ENCODE results near the gene SCUBE3. TPM values are rescaled to one million over a fixed set of nuclear protein-coding genes. Genes with fewer than 3 reads are reported as not detected.

The SCUBE3 gene
- total RNA-seq, 1 experiment from 2014 or later = 0.05 TPM

DNA sequence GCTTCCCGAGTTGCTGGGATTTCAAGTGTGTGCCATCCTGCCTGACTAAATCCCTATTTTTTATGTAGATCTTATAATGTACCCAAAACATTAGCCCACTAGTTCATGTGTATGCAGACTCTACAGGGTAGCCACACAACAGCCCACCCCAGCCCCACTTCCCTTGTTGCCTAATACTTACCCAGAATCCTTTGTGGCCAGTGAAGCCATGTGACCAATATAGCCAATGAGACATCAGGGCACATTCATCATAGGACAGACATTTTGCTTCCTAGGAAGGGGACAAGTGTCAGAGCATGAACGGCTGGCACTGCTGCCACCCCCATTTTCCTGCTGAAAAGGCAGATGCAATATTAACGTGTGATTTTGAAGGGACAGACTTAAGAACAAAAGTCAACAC is 36.6 kb upstream of the SCUBE3 start:
- no peaks in the 10 kb centered on the region for H3K9me3 ChIP-seq (ENCODE audit: control insufficient read depth in 1 of 2, insufficient read depth in 1 of 2, low read depth in 1 of 2, low read length in 2 of 2)
- no peak overlapping the region for H3K4me2 ChIP-seq (ENCODE audit: low read length)
- H3K9ac ChIP-seq (ENCODE audit: low read length) = no peak overlapping the region
- ATAC-seq (no peak), DNase-seq (ENCODE audit: low read depth, low spot score) (no peak)
- intact Hi-C loops (cut with micrococcal nuclease) = no loop called here
- TF ChIP-seq CBX3 (IDR thresholded peaks at IDR 0.05; ENCODE audit: low read depth) (no peak), CEBPB (IDR thresholded peaks at IDR 0.05; ENCODE audit: low read depth) (0 out of 2 replicates have a peak, but pooled peaks have one; percentile 25)
- CTCF ChIA-PET = no interaction called here
- no peaks in the 10 kb centered on the region for H3K79me2 ChIP-seq (ENCODE audit: insufficient read depth, low read length)
- no peaks in the 10 kb centered on the region for H3K9me2 ChIP-seq (ENCODE audit: insufficient read depth)
- peaks cover 11 to 26% of the 10 kb centered on the region in 2 experiments for H3K4me1 ChIP-seq (ENCODE audit: control insufficient read depth in 1 of 2, insufficient read depth in 2 of 2, low read length in 2 of 2)
- H3K36me3 ChIP-seq (ENCODE audit: control insufficient read depth in 1 of 2, insufficient read depth in 2 of 2, low read length in 2 of 2) = no peaks in the 10 kb centered on the region
- POLR2A ChIA-PET = no interaction called here
- no peaks in the 10 kb centered on the region for H4K20me1 ChIP-seq (ENCODE audit: insufficient read depth)
- no peak overlapping the region for H3K4me3 ChIP-seq (replicated peaks in 1 of 2; ENCODE audit: low read depth in 1 of 2, low read length in 2 of 2)
- H2AFZ ChIP-seq (ENCODE audit: low read depth, low read length, poor library complexity, severe bottlenecking) = peak overlapping the region; percentile 8
- no TSS peak for BruUV-seq (replicated peaks)
- H3K27me3 ChIP-seq (ENCODE audit: insufficient read depth, low read length) = no peaks in the 10 kb centered on the region
- RAD21 ChIA-PET (ENCODE audit: low non-redundant PET in 1 of 2, low total read pairs in 2 of 2, uncharacterized antibody in 2 of 2, unreplicated experiment in 2 of 2) = no interaction called here
- no peak overlapping the region for H3K27ac ChIP-seq (ENCODE audit: low read depth, low read length)

DNA sequence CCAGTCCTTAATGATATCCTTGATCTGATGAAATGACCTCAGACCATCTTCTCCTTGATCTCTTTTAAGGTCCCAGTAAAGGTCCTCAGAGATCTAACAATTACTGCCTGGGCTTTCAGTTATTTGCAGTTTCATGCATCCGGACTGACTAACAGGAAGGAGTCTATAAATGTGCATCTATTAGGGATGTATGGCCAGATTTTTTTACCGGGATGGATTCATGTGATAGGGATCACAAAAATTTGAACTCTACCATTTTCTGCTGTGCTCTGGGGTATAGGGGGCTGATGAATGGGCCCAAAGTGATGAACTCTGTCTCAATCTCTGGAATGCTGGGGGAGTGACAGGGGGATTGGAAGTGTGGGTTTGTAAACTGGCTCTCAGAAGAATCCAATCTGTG is 36.2 kb upstream of the SCUBE3 start:
- no peak overlapping the region for H3K27ac ChIP-seq (ENCODE audit: low read depth, low read length)
- no peaks in the 10 kb centered on the region for H3K9me3 ChIP-seq (ENCODE audit: control insufficient read depth in 1 of 2, insufficient read depth in 1 of 2, low read depth in 1 of 2, low read length in 2 of 2)
- H3K4me2 ChIP-seq (ENCODE audit: low read length) = no peak overlapping the region
- CTCF ChIA-PET = no interaction called here
- no peak overlapping the region for H3K4me3 ChIP-seq (replicated peaks in 1 of 2; ENCODE audit: low read depth in 1 of 2, low read length in 2 of 2)
- no peaks in the 10 kb centered on the region for H3K36me3 ChIP-seq (ENCODE audit: control insufficient read depth in 1 of 2, insufficient read depth in 2 of 2, low read length in 2 of 2)
- RAD21 ChIA-PET (ENCODE audit: low non-redundant PET in 1 of 2, low total read pairs in 2 of 2, uncharacterized antibody in 2 of 2, unreplicated experiment in 2 of 2) = no interaction called here
- POLR2A ChIA-PET = no interaction called here
- H2AFZ ChIP-seq (ENCODE audit: low read depth, low read length, poor library complexity, severe bottlenecking) = peak overlapping the region; percentile 8
- ATAC-seq (no peak), DNase-seq (ENCODE audit: low read depth, low spot score) (no peak)
- no TSS peak for BruUV-seq (replicated peaks)
- H3K9me2 ChIP-seq (ENCODE audit: insufficient read depth) = no peaks in the 10 kb centered on the region
- intact Hi-C loops (cut with micrococcal nuclease) = no loop called here
- peaks cover 11 to 29% of the 10 kb centered on the region in 2 experiments for H3K4me1 ChIP-seq (ENCODE audit: control insufficient read depth in 1 of 2, insufficient read depth in 2 of 2, low read length in 2 of 2)
- no peaks in the 10 kb centered on the region for H4K20me1 ChIP-seq (ENCODE audit: insufficient read depth)
- no peak overlapping the region for H3K9ac ChIP-seq (ENCODE audit: low read length)
- no peaks in the 10 kb centered on the region for H3K79me2 ChIP-seq (ENCODE audit: insufficient read depth, low read length)
- no peaks in the 10 kb centered on the region for H3K27me3 ChIP-seq (ENCODE audit: insufficient read depth, low read length)
- TF ChIP-seq SIN3A (IDR thresholded peaks at IDR 0.05; ENCODE audit: low read depth) (no peak), RAD21 (IDR thresholded peaks at IDR 0.05; ENCODE audit: low read depth) (no peak), FOSL1 (IDR thresholded peaks at IDR 0.05; ENCODE audit: low read depth) (no peak), EGR1 (IDR thresholded peaks at IDR 0.05; ENCODE audit: low read depth) (no peak), ZFX (IDR thresholded peaks at IDR 0.05) (no peak), YY1 (IDR thresholded peaks at IDR 0.05; ENCODE audit: extremely low read depth, insufficient replicate concordance, low read depth, low read length) (no peak), EZH2 (IDR thresholded peaks at IDR 0.05) (no peak), JUND (IDR thresholded peaks at IDR 0.05) (no peak)
- TF ChIP-seq, protein P1, sequence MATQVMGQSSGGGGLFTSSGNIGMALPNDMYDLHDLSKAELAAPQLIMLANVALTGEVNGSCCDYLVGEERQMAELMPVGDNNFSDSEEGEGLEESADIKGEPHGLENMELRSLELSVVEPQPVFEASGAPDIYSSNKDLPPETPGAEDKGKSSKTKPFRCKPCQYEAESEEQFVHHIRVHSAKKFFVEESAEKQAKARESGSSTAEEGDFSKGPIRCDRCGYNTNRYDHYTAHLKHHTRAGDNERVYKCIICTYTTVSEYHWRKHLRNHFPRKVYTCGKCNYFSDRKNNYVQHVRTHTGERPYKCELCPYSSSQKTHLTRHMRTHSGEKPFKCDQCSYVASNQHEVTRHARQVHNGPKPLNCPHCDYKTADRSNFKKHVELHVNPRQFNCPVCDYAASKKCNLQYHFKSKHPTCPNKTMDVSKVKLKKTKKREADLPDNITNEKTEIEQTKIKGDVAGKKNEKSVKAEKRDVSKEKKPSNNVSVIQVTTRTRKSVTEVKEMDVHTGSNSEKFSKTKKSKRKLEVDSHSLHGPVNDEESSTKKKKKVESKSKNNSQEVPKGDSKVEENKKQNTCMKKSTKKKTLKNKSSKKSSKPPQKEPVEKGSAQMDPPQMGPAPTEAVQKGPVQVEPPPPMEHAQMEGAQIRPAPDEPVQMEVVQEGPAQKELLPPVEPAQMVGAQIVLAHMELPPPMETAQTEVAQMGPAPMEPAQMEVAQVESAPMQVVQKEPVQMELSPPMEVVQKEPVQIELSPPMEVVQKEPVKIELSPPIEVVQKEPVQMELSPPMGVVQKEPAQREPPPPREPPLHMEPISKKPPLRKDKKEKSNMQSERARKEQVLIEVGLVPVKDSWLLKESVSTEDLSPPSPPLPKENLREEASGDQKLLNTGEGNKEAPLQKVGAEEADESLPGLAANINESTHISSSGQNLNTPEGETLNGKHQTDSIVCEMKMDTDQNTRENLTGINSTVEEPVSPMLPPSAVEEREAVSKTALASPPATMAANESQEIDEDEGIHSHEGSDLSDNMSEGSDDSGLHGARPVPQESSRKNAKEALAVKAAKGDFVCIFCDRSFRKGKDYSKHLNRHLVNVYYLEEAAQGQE (IDR thresholded peaks at IDR 0.05; ENCODE audit: low read depth) = no peak
- TF ChIP-seq, protein P2, sequence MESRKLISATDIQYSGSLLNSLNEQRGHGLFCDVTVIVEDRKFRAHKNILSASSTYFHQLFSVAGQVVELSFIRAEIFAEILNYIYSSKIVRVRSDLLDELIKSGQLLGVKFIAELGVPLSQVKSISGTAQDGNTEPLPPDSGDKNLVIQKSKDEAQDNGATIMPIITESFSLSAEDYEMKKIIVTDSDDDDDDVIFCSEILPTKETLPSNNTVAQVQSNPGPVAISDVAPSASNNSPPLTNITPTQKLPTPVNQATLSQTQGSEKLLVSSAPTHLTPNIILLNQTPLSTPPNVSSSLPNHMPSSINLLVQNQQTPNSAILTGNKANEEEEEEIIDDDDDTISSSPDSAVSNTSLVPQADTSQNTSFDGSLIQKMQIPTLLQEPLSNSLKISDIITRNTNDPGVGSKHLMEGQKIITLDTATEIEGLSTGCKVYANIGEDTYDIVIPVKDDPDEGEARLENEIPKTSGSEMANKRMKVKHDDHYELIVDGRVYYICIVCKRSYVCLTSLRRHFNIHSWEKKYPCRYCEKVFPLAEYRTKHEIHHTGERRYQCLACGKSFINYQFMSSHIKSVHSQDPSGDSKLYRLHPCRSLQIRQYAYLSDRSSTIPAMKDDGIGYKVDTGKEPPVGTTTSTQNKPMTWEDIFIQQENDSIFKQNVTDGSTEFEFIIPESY (IDR thresholded peaks at IDR 0.05; ENCODE audit: extremely low read depth, insufficient replicate concordance, low read length) = no peak
- TF ChIP-seq, protein P3, sequence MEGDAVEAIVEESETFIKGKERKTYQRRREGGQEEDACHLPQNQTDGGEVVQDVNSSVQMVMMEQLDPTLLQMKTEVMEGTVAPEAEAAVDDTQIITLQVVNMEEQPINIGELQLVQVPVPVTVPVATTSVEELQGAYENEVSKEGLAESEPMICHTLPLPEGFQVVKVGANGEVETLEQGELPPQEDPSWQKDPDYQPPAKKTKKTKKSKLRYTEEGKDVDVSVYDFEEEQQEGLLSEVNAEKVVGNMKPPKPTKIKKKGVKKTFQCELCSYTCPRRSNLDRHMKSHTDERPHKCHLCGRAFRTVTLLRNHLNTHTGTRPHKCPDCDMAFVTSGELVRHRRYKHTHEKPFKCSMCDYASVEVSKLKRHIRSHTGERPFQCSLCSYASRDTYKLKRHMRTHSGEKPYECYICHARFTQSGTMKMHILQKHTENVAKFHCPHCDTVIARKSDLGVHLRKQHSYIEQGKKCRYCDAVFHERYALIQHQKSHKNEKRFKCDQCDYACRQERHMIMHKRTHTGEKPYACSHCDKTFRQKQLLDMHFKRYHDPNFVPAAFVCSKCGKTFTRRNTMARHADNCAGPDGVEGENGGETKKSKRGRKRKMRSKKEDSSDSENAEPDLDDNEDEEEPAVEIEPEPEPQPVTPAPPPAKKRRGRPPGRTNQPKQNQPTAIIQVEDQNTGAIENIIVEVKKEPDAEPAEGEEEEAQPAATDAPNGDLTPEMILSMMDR (IDR thresholded peaks at IDR 0.05 in 2 of 3, conservative IDR thresholded peaks at IDR 0.05 in 1 of 3; ENCODE audit: borderline replicate concordance in 1 of 3, insufficient read depth in 1 of 3, low read depth in 2 of 3, low read length in 2 of 3) = no peak
- TF ChIP-seq, protein P4, sequence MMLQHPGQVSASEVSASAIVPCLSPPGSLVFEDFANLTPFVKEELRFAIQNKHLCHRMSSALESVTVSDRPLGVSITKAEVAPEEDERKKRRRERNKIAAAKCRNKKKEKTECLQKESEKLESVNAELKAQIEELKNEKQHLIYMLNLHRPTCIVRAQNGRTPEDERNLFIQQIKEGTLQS (IDR thresholded peaks at IDR 0.05) = no peak

Measured in HCT116 (cell line).